HEK293 (cell line): ENCODE results near the gene GSG1.
A peak's percentile ranks its signal among the peaks of the same experiment; 100 is the strongest.

ENCODE experiments used
- CTCF ChIA-PET: fragments of 350-600 bp; formaldehyde crosslinking; extraction: SDS; loops from one replicate; lab custom pipeline; 2021; ENCODE audit warnings: antibody characterized with exemption; lab: Yijun Ruan, JAX
- POLR2A ChIA-PET: fragments of 300-600 bp; formaldehyde crosslinking; extraction: SDS; loops from one replicate; lab custom pipeline; 2020; ENCODE audit warnings: antibody characterized with exemption, inconsistent platforms; lab: Yijun Ruan, JAX
- H3K27ac ChIP-seq: fragments of 200-500 bp; sonication (Bioruptor generic); 2 replicates; pipeline ENCODE4 v1.5.1; 2014; ENCODE audit warnings: low read depth, low read length, control low read depth, inconsistent platforms; ENCODE audit errors: extremely low read depth
- H3K36me3 ChIP-seq, 2 experiments: fragments of 200-500 bp in 1 of 2; sonication (Bioruptor generic) in 1 of 2; 1 replicate in 1 of 2; 2 replicates in 1 of 2; pipeline ENCODE4 v1.5.1; 2014 to 2017; ENCODE audit warnings: inconsistent platforms in 2 of 2, low read length in 2 of 2; ENCODE audit not compliant: control insufficient read depth in 2 of 2, insufficient read depth in 1 of 2
- H3K4me1 ChIP-seq: fragments of 200-500 bp; sonication (Bioruptor generic); 2 replicates; pipeline ENCODE4 v1.5.1; 2014; ENCODE audit warnings: mild to moderate bottlenecking, low read length, inconsistent platforms; ENCODE audit not compliant: control insufficient read depth, insufficient read depth
- H3K4me3 ChIP-seq: 2 replicates; pipeline ENCODE4 v1.5.1; 2011; ENCODE audit warnings: low read depth, mild to moderate bottlenecking, control low read depth, low read length, moderate library complexity
- H3K9me3 ChIP-seq: fragments of 200-500 bp; sonication (Bioruptor generic); 2 replicates; pipeline ENCODE4 v1.5.1; 2014; ENCODE audit warnings: low read depth, low read length, inconsistent platforms; ENCODE audit not compliant: control insufficient read depth, insufficient read depth
- KLF8 ChIP-seq: fragments of 450-650 bp; formaldehyde crosslinking; IDR thresholded peaks from 2 replicates; pipeline ENCODE4 v1.5.1; 2016; ENCODE audit warnings: missing biosample characterization, missing genetic modification characterization
- SALL2 ChIP-seq: fragments of 450-650 bp; formaldehyde crosslinking; IDR thresholded peaks from 2 replicates; pipeline ENCODE4 v1.5.0; 2017; ENCODE audit warnings: missing biosample characterization, mild to moderate bottlenecking, missing genetic modification characterization, borderline replicate concordance
- TCF7L2 ChIP-seq: IDR thresholded peaks from 2 replicates; pipeline ENCODE4 v1.6.1; 2011; ENCODE audit warnings: low read depth, mild to moderate bottlenecking, inconsistent platforms, low read length, moderate library complexity, borderline replicate concordance
- ZNF174 ChIP-seq: fragments of 450-650 bp; formaldehyde crosslinking; IDR thresholded peaks from 2 replicates; pipeline ENCODE4 v1.5.0; 2017; ENCODE audit warnings: missing biosample characterization, mild to moderate bottlenecking, missing genetic modification characterization
- ZNF366 ChIP-seq: fragments of 450-650 bp; formaldehyde crosslinking; conservative IDR thresholded peaks from 2 replicates; pipeline ENCODE4 v1.5.1; 2016; ENCODE audit warnings: missing biosample characterization, missing genetic modification characterization
- ZNF433 ChIP-seq: fragments of 450-650 bp; formaldehyde crosslinking; IDR thresholded peaks from 2 replicates; pipeline ENCODE4 v1.5.1; 2016; ENCODE audit warnings: missing biosample characterization, missing genetic modification characterization, low read depth
- ZNF768 ChIP-seq: fragments of 450-650 bp; formaldehyde crosslinking; IDR thresholded peaks from 2 replicates; pipeline ENCODE4 v1.5.1; 2018; ENCODE audit warnings: missing biosample characterization, mild to moderate bottlenecking, missing genetic modification characterization
- TF ChIP-seq, protein P1 (sequence below): fragments of 450-650 bp; formaldehyde crosslinking; IDR thresholded peaks from 2 replicates; pipeline ENCODE4 v1.5.0; 2017; ENCODE audit warnings: missing biosample characterization, missing genetic modification characterization, borderline replicate concordance
- TF ChIP-seq, protein P2 (sequence below): fragments of 450-650 bp; formaldehyde crosslinking; IDR thresholded peaks from 2 replicates; pipeline ENCODE4 v1.5.1; 2017; ENCODE audit warnings: missing biosample characterization, missing genetic modification characterization
- TF ChIP-seq, protein P3 (sequence below): fragments of 450-650 bp; formaldehyde crosslinking; IDR thresholded peaks from 2 replicates; pipeline ENCODE4 v1.5.1; 2016; ENCODE audit warnings: missing biosample characterization, missing genetic modification characterization, low read depth
- TF ChIP-seq, protein P4 (sequence below): fragments of 450-650 bp; formaldehyde crosslinking; IDR thresholded peaks from 2 replicates; pipeline ENCODE4 v1.5.1; 2016; ENCODE audit warnings: missing biosample characterization, missing genetic modification characterization

The GSG1 gene

DNA sequence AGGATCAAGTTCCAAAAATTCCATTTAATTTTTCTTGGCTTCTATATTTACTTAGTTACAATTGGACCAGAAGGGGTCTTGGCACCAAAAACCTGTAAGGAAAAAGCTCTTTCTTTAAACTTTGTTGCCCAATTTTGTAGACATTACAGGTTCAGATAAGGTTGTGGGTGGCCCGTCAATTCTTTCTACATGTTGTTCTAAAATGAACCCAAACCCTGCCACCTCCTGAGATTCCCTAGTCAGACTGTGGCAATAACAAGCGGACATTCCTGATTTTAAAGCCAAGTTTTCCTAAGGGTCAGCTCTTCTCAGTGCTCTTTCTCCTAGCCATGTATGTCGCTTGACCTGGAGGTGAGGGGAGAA lies 45.0 kb upstream of the GSG1 start:
- ChIA-PET POLR2A (no interaction called here), CTCF (interaction anchor here (1.0 to 1.4 kb wide), 3 partner anchors 22 to 60 kb away, joined by 3 read pairs; no protein-coding TSS in a partner anchor)
- Histone ChIP-seq H3K27ac (no peak overlapping the region), H3K36me3 (no peaks in the 10 kb centered on the region), H3K4me3 (no peak overlapping the region), H3K9me3 (no peaks in the 10 kb centered on the region), H3K4me1 (0 out of 2 replicates have a peak, but pooled peaks cover 2% of the 10 kb centered on the region)
- TF ChIP-seq ZNF768 (tag by site-specific recombination) (no peak), ZNF433 (tag by site-specific recombination) (no peak)
- TF ChIP-seq, protein P1, sequence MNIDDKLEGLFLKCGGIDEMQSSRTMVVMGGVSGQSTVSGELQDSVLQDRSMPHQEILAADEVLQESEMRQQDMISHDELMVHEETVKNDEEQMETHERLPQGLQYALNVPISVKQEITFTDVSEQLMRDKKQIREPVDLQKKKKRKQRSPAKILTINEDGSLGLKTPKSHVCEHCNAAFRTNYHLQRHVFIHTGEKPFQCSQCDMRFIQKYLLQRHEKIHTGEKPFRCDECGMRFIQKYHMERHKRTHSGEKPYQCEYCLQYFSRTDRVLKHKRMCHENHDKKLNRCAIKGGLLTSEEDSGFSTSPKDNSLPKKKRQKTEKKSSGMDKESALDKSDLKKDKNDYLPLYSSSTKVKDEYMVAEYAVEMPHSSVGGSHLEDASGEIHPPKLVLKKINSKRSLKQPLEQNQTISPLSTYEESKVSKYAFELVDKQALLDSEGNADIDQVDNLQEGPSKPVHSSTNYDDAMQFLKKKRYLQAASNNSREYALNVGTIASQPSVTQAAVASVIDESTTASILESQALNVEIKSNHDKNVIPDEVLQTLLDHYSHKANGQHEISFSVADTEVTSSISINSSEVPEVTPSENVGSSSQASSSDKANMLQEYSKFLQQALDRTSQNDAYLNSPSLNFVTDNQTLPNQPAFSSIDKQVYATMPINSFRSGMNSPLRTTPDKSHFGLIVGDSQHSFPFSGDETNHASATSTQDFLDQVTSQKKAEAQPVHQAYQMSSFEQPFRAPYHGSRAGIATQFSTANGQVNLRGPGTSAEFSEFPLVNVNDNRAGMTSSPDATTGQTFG (tag by site-specific recombination) = no peak

DNA sequence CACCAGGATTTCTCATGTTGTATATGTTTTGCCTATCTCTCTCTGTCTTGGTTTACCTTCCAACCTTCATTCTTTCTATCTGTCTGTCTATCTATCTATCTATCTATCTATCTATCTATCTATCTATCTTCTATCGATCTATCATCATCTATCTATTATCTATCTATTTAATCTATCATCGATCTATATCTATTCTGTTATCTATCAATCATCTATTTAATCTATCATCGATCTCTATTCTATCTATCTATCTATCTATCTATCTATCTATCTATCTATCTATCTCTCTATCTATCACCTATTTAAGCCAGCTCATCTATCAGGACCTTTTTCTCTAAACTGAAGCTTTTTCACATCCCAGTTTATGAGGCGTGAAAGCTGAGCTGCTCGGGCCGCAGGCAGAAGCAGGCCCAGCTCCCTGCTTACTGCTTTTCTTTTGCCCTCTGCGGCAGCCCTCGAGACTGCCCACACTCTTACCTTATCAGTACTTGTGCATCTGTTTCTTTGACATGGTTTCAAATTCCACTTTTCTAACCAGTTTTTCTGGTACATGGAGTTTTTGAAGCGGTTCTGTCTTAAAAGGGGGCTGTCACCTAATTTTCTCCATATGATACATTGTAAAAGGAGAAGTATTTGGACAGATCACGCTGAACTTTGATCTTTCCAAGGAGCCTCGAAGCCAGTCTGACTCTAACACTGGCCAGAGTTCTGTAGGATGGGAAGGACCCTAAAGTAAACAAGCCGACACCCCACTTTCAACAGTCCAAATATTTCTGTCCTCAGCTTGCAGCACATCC lies 44.4 kb upstream of the GSG1 start:
- Histone ChIP-seq H3K4me3 (no peak overlapping the region), H3K4me1 (0 out of 2 replicates have a peak, but pooled peaks cover 2% of the 10 kb centered on the region), H3K36me3 (no peaks in the 10 kb centered on the region), H3K9me3 (no peaks in the 10 kb centered on the region), H3K27ac (no peak overlapping the region)
- POLR2A ChIA-PET = no interaction called here
- TF ChIP-seq SALL2 (tag by site-specific recombination) (no peak), ZNF366 (tag by site-specific recombination) (0 out of 2 replicates have a peak, but pooled peaks have one; percentile 34), TCF7L2 (no peak), KLF8 (no peak), ZNF174 (tag by site-specific recombination) (no peak)
- TF ChIP-seq, protein P2, sequence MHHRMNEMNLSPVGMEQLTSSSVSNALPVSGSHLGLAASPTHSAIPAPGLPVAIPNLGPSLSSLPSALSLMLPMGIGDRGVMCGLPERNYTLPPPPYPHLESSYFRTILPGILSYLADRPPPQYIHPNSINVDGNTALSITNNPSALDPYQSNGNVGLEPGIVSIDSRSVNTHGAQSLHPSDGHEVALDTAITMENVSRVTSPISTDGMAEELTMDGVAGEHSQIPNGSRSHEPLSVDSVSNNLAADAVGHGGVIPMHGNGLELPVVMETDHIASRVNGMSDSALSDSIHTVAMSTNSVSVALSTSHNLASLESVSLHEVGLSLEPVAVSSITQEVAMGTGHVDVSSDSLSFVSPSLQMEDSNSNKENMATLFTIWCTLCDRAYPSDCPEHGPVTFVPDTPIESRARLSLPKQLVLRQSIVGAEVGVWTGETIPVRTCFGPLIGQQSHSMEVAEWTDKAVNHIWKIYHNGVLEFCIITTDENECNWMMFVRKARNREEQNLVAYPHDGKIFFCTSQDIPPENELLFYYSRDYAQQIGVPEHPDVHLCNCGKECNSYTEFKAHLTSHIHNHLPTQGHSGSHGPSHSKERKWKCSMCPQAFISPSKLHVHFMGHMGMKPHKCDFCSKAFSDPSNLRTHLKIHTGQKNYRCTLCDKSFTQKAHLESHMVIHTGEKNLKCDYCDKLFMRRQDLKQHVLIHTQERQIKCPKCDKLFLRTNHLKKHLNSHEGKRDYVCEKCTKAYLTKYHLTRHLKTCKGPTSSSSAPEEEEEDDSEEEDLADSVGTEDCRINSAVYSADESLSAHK (tag by site-specific recombination) = 0 out of 2 replicates have a peak, but pooled peaks have one; percentile 26
- TF ChIP-seq, protein P3, sequence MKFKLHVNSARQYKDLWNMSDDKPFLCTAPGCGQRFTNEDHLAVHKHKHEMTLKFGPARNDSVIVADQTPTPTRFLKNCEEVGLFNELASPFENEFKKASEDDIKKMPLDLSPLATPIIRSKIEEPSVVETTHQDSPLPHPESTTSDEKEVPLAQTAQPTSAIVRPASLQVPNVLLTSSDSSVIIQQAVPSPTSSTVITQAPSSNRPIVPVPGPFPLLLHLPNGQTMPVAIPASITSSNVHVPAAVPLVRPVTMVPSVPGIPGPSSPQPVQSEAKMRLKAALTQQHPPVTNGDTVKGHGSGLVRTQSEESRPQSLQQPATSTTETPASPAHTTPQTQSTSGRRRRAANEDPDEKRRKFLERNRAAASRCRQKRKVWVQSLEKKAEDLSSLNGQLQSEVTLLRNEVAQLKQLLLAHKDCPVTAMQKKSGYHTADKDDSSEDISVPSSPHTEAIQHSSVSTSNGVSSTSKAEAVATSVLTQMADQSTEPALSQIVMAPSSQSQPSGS (tag by site-specific recombination) = no peak
- TF ChIP-seq, protein P4, sequence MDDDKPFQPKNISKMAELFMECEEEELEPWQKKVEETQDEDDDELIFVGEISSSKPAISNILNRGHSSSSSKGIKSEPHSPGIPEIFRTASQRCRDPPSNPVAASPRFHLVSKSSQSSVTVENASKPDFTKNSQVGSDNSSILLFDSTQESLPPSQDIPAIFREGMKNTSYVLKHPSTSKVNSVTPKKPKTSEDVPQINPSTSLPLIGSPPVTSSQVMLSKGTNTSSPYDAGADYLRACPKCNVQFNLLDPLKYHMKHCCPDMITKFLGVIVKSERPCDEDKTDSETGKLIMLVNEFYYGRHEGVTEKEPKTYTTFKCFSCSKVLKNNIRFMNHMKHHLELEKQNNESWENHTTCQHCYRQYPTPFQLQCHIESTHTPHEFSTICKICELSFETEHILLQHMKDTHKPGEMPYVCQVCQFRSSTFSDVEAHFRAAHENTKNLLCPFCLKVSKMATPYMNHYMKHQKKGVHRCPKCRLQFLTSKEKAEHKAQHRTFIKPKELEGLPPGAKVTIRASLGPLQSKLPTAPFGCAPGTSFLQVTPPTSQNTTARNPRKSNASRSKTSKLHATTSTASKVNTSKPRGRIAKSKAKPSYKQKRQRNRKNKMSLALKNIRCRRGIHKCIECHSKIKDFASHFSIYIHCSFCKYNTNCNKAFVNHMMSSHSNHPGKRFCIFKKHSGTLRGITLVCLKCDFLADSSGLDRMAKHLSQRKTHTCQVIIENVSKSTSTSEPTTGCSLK = no peak
- CTCF ChIA-PET = interaction anchor here (0.9 to 1.4 kb wide), 4 partner anchors 22 to 421 kb away, joined by 3 read pairs; no protein-coding TSS in a partner anchor
